CD4-positive, alpha-beta memory T cell (primary cell): Measurements from ENCODE around the gene ASIC3. TPM values are rescaled to one million over a fixed set of nuclear protein-coding genes. Genes with fewer than 3 reads are reported as not detected.
A peak's percentile ranks its signal among the peaks of the same experiment; 100 is the strongest.

Source experiments
- CTCF ChIA-PET: fragments of 350-600 bp; sonication (Branson Sonifier 250); formaldehyde crosslinking; loops from one replicate; lab custom pipeline; 2021; ENCODE audit warnings: inconsistent platforms; ENCODE audit not compliant: partially characterized antibody; lab: Charles Lee
- POLR2A ChIA-PET: fragments of 350-600 bp; sonication (Branson Sonifier 250); formaldehyde crosslinking; loops from one replicate; lab custom pipeline; 2021; ENCODE audit not compliant: partially characterized antibody; lab: Charles Lee
- DNase-seq, 5 donors: peaks; one replicate each; pipeline versions ENCODE4 v3.0.0 to v3.0.0-alpha.2; 2020 to 2022; ENCODE audit warnings: mixed read lengths in 1 of 5
- H3K27ac ChIP-seq: one replicate; pipeline ENCODE4 v1.7.0; 2013; ENCODE audit warnings: low read depth, low read length
- H3K27me3 ChIP-seq: 2 replicates; pipeline ENCODE4 v1.7.0; 2013; ENCODE audit warnings: mild to moderate bottlenecking, low read length, moderate library complexity; ENCODE audit not compliant: insufficient read depth
- H3K36me3 ChIP-seq: 2 replicates; pipeline ENCODE4 v1.7.0; 2013; ENCODE audit warnings: mild to moderate bottlenecking, low read length, moderate library complexity; ENCODE audit not compliant: insufficient read depth
- H3K4me1 ChIP-seq: 2 replicates; pipeline ENCODE4 v1.7.0; 2013; ENCODE audit warnings: mild to moderate bottlenecking, low read length, moderate library complexity; ENCODE audit not compliant: insufficient read depth
- H3K4me3 ChIP-seq, 2 donors: one replicate each; pipeline ENCODE4 v1.7.0; 2013; ENCODE audit warnings: low read length in 2 of 2, mild to moderate bottlenecking in 1 of 2
- H3K9me3 ChIP-seq, 2 donors: one replicate each; pipeline ENCODE4 v1.7.0; 2013; ENCODE audit warnings: low read length in 2 of 2, control low read depth in 1 of 2; ENCODE audit not compliant: control insufficient read depth in 1 of 2
- H3K27ac Mint-ChIP-seq, 7 donors: one replicate each; pipeline ENCODE4 v1.8.0; 2020 to 2021; ENCODE audit warnings: mixed read lengths in 7 of 7, mild to moderate bottlenecking in 6 of 7, inconsistent platforms in 3 of 7, moderate library complexity in 3 of 7
- H3K27me3 Mint-ChIP-seq, 2 donors: one replicate each; pipeline ENCODE4 v1.8.0; 2020 to 2021; ENCODE audit warnings: mixed read lengths in 2 of 2
- H3K36me3 Mint-ChIP-seq, 2 donors: one replicate each; pipeline ENCODE4 v1.8.0; 2020 to 2021; ENCODE audit warnings: mixed read lengths in 2 of 2, inconsistent platforms in 1 of 2, mild to moderate bottlenecking in 1 of 2
- H3K4me1 Mint-ChIP-seq, 4 donors: one replicate each; pipeline ENCODE4 v1.8.0; 2020 to 2021; ENCODE audit warnings: mixed read lengths in 4 of 4, mild to moderate bottlenecking in 1 of 4
- H3K4me3 Mint-ChIP-seq, 8 donors: one replicate each; pipeline ENCODE4 v1.8.0; 2020 to 2021; ENCODE audit warnings: mixed read lengths in 8 of 8, mild to moderate bottlenecking in 7 of 8, moderate library complexity in 6 of 8, inconsistent platforms in 3 of 8
- H3K9me3 Mint-ChIP-seq, 8 donors: one replicate each; pipeline ENCODE4 v1.8.0; 2020 to 2021; ENCODE audit warnings: mixed read lengths in 8 of 8, mild to moderate bottlenecking in 5 of 8, inconsistent platforms in 3 of 8, moderate library complexity in 1 of 8
- intact Hi-C: fragments of 100-400 bp; cut with micrococcal nuclease; formaldehyde crosslinking; loops from one replicate; pipeline ENCODE4 v1.15.1; 2023
- polyA plus RNA-seq, 2 donors: library from polyadenylated mRNA; unstranded; fragments of 300-500 nt; fragmentation: Illumina TruSeq; gene quantifications; one replicate each; pipeline ENCODE4 v1.2.3, GENCODE V29; 2021
- total RNA-seq, 2 experiments: library from RNA; stranded (reverse); gene quantifications; one replicate each; pipeline ENCODE4 v1.2.3, GENCODE V29; 2021

The ASIC3 gene
- total and polyA plus RNA-seq, 4 experiments from 2014 or later, result 10.6 to 11.6 TPM; not detected in 2

DNA sequence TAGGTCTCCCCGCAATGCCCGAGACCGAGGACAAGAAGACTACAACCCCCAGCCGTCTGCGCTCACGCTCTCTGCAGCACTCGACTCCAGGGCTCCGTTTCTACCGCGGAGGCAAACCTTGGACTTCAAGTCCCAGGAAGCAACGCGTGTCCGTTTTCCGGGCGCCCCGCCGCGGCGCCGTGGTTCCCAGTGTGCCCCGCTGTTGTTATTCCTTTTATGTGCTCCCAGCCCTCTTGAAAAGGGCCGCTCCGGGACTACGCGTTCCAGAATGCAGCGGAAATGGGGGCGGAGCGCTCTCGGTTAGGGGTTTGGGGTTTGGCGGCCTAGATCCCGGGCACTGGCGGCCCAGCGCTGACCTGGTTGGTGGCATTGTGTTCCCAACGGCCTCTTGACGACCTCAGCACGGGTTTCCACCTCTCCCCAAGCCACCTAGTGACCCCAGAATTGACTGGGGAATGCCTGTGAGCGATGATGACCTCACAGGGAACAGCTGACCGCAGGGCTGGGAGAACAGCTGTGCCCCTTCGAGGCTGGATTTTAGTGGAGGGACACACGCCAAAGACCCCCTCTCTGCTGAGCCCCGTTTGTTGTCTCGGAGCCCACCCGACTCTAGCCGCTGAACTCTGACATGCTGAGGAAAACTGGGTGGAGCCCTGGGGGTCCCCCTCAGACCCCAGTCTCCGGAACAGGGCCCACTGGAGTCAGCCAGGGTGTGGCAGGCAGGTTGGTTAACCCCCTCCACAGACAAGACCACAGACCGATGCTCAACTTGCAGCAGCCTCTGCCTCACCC, 9.9 kb downstream of the ASIC3 start:
- POLR2A ChIA-PET, result interaction anchor here (0.6 to 5.0 kb wide), 17 partner anchors 19 to 575 kb away, joined by 3 to 68 read pairs (median 3); partner anchors contain the start of genes ABCB8, AGAP3, FASTK and TMUB1
- peaks cover 45% of the 10 kb centered on the region for H3K4me1 ChIP-seq
- Mint-ChIP-seq H3K9me3 (no peaks in the 10 kb centered on the region), H3K27ac (peak overlapping the region; percentile 85 to 99 (median 96)), H3K4me1 (peaks cover 18 to 54% (median 37%) of the 10 kb centered on the region in 4 donors), H3K27me3 (peaks cover 0 to 2% of the 10 kb centered on the region in 2 donors), H3K36me3 (peaks cover 0 to 15% of the 10 kb centered on the region in 2 donors), H3K4me3 (peak overlapping the region; percentile 86 to 97 (median 94))
- no peaks in the 10 kb centered on the region for H3K36me3 ChIP-seq
- peak overlapping the region; percentile 85 for H3K27ac ChIP-seq
- peak; percentile 95 to 99 (median 98) for DNase-seq
- H3K4me3 ChIP-seq, result peak overlapping the region; percentile 45 to 70
- H3K27me3 ChIP-seq, result no peaks in the 10 kb centered on the region
- intact Hi-C loops, result loop anchor here (1.0 to 2.0 kb wide), 5 partner anchors 22 to 1344 kb away; partner anchors contain the start of genes ABCB8, ABCF2 and FASTK
- CTCF ChIA-PET, result interaction anchor here (1.0 to 1.3 kb wide), 3 partner anchors 27 to 182 kb away, joined by 3 to 4 read pairs (median 3); no protein-coding TSS in a partner anchor
- no peaks in the 10 kb centered on the region for H3K9me3 ChIP-seq

GRCh38 chr7:151058781-151059366, 10.5 kb downstream of the ASIC3 start:
- Histone ChIP-seq H3K27ac (peak overlapping the region; percentile 85), H3K4me1 (peaks cover 41% of the 10 kb centered on the region), H3K9me3 (no peaks in the 10 kb centered on the region), H3K4me3 (peak overlapping the region; percentile 45 to 70), H3K36me3 (no peaks in the 10 kb centered on the region), H3K27me3 (no peaks in the 10 kb centered on the region)
- POLR2A ChIA-PET, result interaction anchor here (0.6 to 5.0 kb wide), 17 partner anchors 18 to 574 kb away, joined by 3 to 68 read pairs (median 3); partner anchors contain the start of genes ABCB8, AGAP3, FASTK and TMUB1
- Mint-ChIP-seq H3K4me3 (peak overlapping the region; percentile 86 to 97 (median 94)), H3K9me3 (no peaks in the 10 kb centered on the region), H3K27ac (peak overlapping the region; percentile 85 to 99 (median 96)), H3K36me3 (peaks cover 0 to 21% of the 10 kb centered on the region in 2 donors), H3K4me1 (peaks cover 18 to 54% (median 36%) of the 10 kb centered on the region in 4 donors), H3K27me3 (peaks cover 0 to 2% of the 10 kb centered on the region in 2 donors)
- no peak for DNase-seq
- intact Hi-C loops, result loop anchor here (1.0 to 2.0 kb wide), 6 partner anchors 21 to 1345 kb away; partner anchors contain the start of genes ABCB8, ABCF2 and FASTK
- CTCF ChIA-PET, result interaction anchor here (1.0 to 1.3 kb wide), 3 partner anchors 28 to 182 kb away, joined by 3 to 4 read pairs (median 3); no protein-coding TSS in a partner anchor

DNA sequence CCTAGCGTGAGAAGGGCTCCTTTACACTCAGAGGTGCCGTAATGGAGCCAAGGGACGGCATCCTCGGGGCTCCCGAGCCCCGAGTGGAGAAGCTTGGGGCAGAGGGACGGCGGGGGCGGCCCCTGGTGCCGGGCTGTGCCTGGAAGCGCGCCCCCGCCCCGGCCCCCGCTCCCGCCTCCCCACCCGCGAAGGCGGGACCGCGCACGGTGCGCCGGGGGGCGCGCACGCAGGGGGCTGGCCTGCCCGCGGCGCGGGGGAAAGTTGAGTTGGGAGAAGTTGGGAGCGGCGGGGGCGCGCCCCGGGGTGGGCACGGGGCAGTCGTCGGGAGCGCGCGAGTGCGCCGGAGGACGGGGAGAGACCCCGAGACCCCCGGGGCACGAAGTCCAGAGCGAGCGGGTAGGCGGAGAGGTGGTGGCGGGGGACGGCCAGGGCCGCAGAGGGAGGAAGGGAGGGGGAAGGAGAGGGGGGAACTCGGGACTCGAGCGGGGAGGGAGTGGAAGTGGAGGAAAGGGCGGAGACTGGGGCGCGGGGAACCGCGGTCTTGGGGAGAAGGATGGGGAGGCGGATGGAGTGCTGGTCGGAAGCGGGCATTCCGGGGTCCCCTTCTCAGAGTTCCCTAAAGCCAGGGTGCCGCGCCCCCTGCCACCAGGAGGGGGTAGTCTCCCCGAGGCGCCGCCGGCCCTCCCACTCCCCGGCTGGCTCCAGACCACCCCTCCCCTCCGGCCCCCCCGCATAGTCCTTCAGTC, 11.2 kb downstream of the ASIC3 start, which contains the start of gene SLC4A2:
SLC4A2 (plus strand) TSS at position 223 of the 746 bp plus-strand sequence. CDS start 2,399 bp downstream, outside the sequence.
- DNase-seq, result peak; percentile 60 to 79 (median 69)
- H3K4me1 Mint-ChIP-seq, result peaks cover 18 to 51% (median 36%) of the 10 kb centered on the region in 4 donors
- H3K9me3 Mint-ChIP-seq, result no peaks in the 10 kb centered on the region
- Histone ChIP-seq H3K4me3 (peak within 1 kb of the TSS; percentile 45 to 70), H3K27me3 (no peaks in the 10 kb centered on the region), H3K27ac (peak within 1 kb of the TSS; percentile 85), H3K36me3 (peaks cover 2% of the 10 kb centered on the region), H3K4me1 (peaks cover 41% of the 10 kb centered on the region), H3K9me3 (no peaks in the 10 kb centered on the region)
- peaks cover 0 to 2% of the 10 kb centered on the region in 2 donors for H3K27me3 Mint-ChIP-seq
- ChIA-PET CTCF (interaction anchor here (1.2 to 1.7 kb wide), 2 partner anchors 45 to 51 kb away, joined by 3 to 5 read pairs; no protein-coding TSS in a partner anchor), POLR2A (interaction anchor here (1.0 to 5.0 kb wide), 11 partner anchors 17 to 51 kb away, joined by 3 to 68 read pairs (median 6); partner anchors contain the start of genes ABCB8, AGAP3, FASTK and TMUB1)
- peaks cover 0 to 23% of the 10 kb centered on the region in 2 donors for H3K36me3 Mint-ChIP-seq
- peak within 1 kb of the TSS; percentile 86 to 97 (median 94) for H3K4me3 Mint-ChIP-seq
- peak within 1 kb of the TSS; percentile 85 to 99 (median 96) for H3K27ac Mint-ChIP-seq
- intact Hi-C loops, result loop anchor here (1.0 to 2.0 kb wide), 3 partner anchors 41 to 167 kb away; partner anchors contain the start of gene ABCF2

DNA sequence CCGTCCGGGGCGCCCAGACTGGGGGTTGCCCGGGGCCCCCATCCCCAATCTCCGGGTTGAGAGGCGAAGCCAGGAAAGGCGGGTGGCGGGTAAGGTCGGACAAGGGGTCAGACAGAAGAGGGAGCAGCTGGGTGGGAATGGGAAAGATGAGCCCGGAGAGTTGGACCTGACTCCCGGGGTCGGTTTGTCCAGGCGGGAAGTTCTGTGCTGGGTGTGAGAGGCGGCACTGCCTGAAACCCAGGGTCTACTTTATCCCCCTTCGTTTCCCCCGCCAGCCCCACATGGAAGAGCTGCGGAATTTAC, 11.7 kb downstream of the ASIC3 start:
- intact Hi-C loops, result no loop called here
- Mint-ChIP-seq H3K36me3 (peaks cover 0 to 27% of the 10 kb centered on the region in 2 donors), H3K4me3 (peak overlapping the region; percentile 77 to 93 (median 86)), H3K27me3 (peaks cover 0 to 2% of the 10 kb centered on the region in 2 donors), H3K27ac (peak overlapping the region; percentile 50 to 85 (median 70)), H3K9me3 (no peaks in the 10 kb centered on the region), H3K4me1 (peaks cover 18 to 48% (median 36%) of the 10 kb centered on the region in 4 donors)
- Histone ChIP-seq H3K27me3 (no peaks in the 10 kb centered on the region), H3K9me3 (no peaks in the 10 kb centered on the region), H3K27ac (peak overlapping the region; percentile 85), H3K4me1 (peaks cover 41% of the 10 kb centered on the region), H3K36me3 (peaks cover 7% of the 10 kb centered on the region), H3K4me3 (peak overlapping the region; percentile 39 to 70)
- ChIA-PET POLR2A (interaction anchor here (1.0 to 5.0 kb wide), 4 partner anchors 16 to 32 kb away, joined by 4 to 68 read pairs (median 10); partner anchors contain the start of genes ABCB8, AGAP3, FASTK and TMUB1), CTCF (interaction anchor here (0.8 to 1.7 kb wide), 2 partner anchors 49 to 51 kb away, joined by 3 to 5 read pairs; no protein-coding TSS in a partner anchor)
- DNase-seq, result no peak

DNA sequence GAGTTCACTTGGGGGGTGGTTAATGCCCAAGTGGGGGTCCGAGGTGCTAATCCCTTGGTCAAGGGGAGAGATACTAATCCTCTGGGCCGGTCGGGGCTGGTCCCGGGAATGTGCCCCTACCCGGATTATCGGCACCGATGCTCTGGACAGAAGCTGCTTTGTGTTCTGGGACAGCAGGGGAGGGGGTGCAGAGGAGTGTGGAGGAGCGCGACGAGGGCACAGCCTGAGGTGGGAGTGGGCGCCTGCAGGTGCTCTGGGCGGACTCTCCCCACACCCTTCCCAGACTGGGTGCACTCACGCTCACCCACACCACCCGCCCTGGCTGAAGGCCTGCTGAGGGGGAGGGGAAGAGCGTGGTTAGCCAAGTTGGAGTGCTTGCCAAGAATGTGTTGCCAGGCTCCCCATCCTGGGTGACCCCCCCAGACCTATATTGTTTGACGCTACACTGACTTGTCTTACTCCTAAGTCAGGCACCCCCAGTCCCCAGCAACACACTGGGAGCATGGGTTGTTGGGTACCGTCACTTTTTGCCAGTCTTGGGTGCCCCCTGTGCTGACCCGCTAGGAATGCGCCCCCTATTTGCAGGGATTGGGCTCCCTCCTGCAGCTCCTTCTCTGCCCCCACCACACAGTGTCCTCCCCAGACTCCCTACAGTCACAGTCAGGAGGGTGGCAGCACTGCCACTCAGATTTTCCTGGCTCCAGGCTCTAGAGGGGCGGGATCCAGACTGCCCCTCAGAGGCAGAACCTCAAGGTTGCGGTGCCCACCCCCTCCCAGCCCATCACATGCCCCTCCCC, 12.3 kb downstream of the ASIC3 start:
- POLR2A ChIA-PET, result interaction anchor here (1.0 to 5.0 kb wide), 4 partner anchors 16 to 33 kb away, joined by 4 to 68 read pairs (median 10); partner anchors contain the start of genes ABCB8, AGAP3, FASTK and TMUB1
- H3K27me3 Mint-ChIP-seq, result peaks cover 0 to 2% of the 10 kb centered on the region in 2 donors
- H3K4me1 Mint-ChIP-seq, result peaks cover 18 to 48% (median 36%) of the 10 kb centered on the region in 4 donors
- Histone ChIP-seq H3K4me3 (peak overlapping the region; percentile 39 to 70), H3K9me3 (no peaks in the 10 kb centered on the region), H3K36me3 (peaks cover 13% of the 10 kb centered on the region), H3K27ac (peak overlapping the region; percentile 85), H3K27me3 (no peaks in the 10 kb centered on the region), H3K4me1 (peaks cover 41% of the 10 kb centered on the region)
- intact Hi-C loops, result no loop called here
- CTCF ChIA-PET, result interaction anchor here (0.8 to 1.7 kb wide), 2 partner anchors 50 to 52 kb away, joined by 3 to 5 read pairs; no protein-coding TSS in a partner anchor
- peak overlapping the region in 6 of 7 donors; percentile 66 to 85 (median 76) for H3K27ac Mint-ChIP-seq
- H3K36me3 Mint-ChIP-seq, result peaks cover 0 to 33% of the 10 kb centered on the region in 2 donors
- no peaks in the 10 kb centered on the region for H3K9me3 Mint-ChIP-seq
- DNase-seq, result peak in 1 of 5 donors; percentile 41
- H3K4me3 Mint-ChIP-seq, result peak overlapping the region; percentile 77 to 93 (median 86)
